ENCODE measurements around the gene SYVN1.

The SYVN1 gene

GRCh38 chr11:65112546-65113360, 21.6 kb downstream of the SYVN1 start:
- in situ Hi-C loops (cut with MboI; ENCODE audit: low sequenced_read_pairs): no loop called here

- in situ Hi-C loops (cut with MboI; ENCODE audit: low sequenced_read_pairs): no loop called here
Observed at GRCh38 chr11:65111744-65112545, 22.4 kb downstream of the SYVN1 start, which contains the start of gene TM7SF2. Gene TM7SF2, plus strand, starts transcription at chr11:65111872. Its CDS starts 144 bp downstream, at chr11:65112016.

GRCh38 chr11:65111159-65111743, 23.1 kb downstream of the SYVN1 start:
- in situ Hi-C loops (cut with MboI; ENCODE audit: low sequenced_read_pairs): no loop called here

GRCh38 chr11:65110354-65110861, 23.9 kb downstream of the SYVN1 start:
- in situ Hi-C loops (cut with MboI; ENCODE audit: low sequenced_read_pairs): no loop called here

GRCh38 chr11:65109231-65110198, 24.8 kb downstream of the SYVN1 start:
- in situ Hi-C loops (cut with MboI; ENCODE audit: low sequenced_read_pairs): no loop called here

GRCh38 chr11:65108469-65109123, 25.7 kb downstream of the SYVN1 start:
- in situ Hi-C loops (cut with MboI; ENCODE audit: low sequenced_read_pairs): no loop called here

- in situ Hi-C loops (cut with MboI; ENCODE audit: low sequenced_read_pairs): no loop called here
Observed at GRCh38 chr11:65107751-65108468, 26.4 kb downstream of the SYVN1 start.

GRCh38 chr11:65107078-65107477, 27.2 kb downstream of the SYVN1 start:
- in situ Hi-C loops (cut with MboI; ENCODE audit: low sequenced_read_pairs): no loop called here

GRCh38 chr11:65104628-65105027, 29.7 kb downstream of the SYVN1 start:
- in situ Hi-C loops (cut with MboI; ENCODE audit: low sequenced_read_pairs): no loop called here

- in situ Hi-C loops (cut with MboI; ENCODE audit: low sequenced_read_pairs): no loop called here
Observed at GRCh38 chr11:65103476-65103875, 30.8 kb downstream of the SYVN1 start.

- in situ Hi-C loops (cut with MboI; ENCODE audit: low sequenced_read_pairs): no loop called here
Observed at GRCh38 chr11:65102142-65103095, 31.9 kb downstream of the SYVN1 start.

- in situ Hi-C loops (cut with MboI; ENCODE audit: low sequenced_read_pairs): no loop called here
Observed at GRCh38 chr11:65100674-65101350, 33.5 kb downstream of the SYVN1 start.

- in situ Hi-C loops (cut with MboI; ENCODE audit: low sequenced_read_pairs): no loop called here
Observed at GRCh38 chr11:65096926-65097325, 37.4 kb downstream of the SYVN1 start.

GRCh38 chr11:65095974-65096806, 38.1 kb downstream of the SYVN1 start, which contains the start of gene VPS51:
Gene VPS51, plus strand, starts transcription at chr11:65096214. Its CDS starts 37 bp downstream, at chr11:65096251.
- in situ Hi-C loops (cut with MboI; ENCODE audit: low sequenced_read_pairs): no loop called here

GRCh38 chr11:65095427-65095826, 38.9 kb downstream of the SYVN1 start:
- in situ Hi-C loops (cut with MboI; ENCODE audit: low sequenced_read_pairs): no loop called here

GRCh38 chr11:65090628-65091027, 43.7 kb downstream of the SYVN1 start:
- in situ Hi-C loops (cut with MboI; ENCODE audit: low sequenced_read_pairs): no loop called here

All from hTERT RPE-1 (cell line).